ENCODE data around the gene ADAM12. TPM values are rescaled to one million over a fixed set of nuclear protein-coding genes. Genes with fewer than 3 reads are reported as not detected.

Gene ADAM12
- total RNA-seq, 4 donors from 2014 or later: under 0.01 to 60.8 (median 0.64) TPM; not detected in 1

DNA sequence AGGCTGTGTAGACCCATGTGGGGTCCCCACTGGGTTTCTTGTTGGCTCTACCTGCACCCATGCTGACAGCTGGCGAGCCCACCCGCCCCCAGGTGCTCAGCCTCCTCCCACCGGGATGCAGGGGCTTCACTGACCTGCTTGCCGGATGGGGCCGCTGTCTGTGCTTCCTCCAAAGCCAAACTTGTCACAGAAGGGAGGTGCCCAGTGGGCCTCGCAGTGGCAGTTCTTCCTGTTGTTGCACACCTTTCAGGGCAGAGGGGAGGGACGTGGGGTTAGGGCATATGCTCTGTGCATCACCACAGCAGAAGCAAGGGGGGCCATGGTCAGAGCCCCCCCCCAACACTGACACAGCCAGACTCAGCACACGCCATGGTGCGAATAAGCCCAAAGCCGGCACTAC, 345.4 kb downstream of the ADAM12 start:
- TF ChIP-seq POLR2A (IDR thresholded peaks at IDR 0.05): no peak
- TF ChIP-seq, protein P1, sequence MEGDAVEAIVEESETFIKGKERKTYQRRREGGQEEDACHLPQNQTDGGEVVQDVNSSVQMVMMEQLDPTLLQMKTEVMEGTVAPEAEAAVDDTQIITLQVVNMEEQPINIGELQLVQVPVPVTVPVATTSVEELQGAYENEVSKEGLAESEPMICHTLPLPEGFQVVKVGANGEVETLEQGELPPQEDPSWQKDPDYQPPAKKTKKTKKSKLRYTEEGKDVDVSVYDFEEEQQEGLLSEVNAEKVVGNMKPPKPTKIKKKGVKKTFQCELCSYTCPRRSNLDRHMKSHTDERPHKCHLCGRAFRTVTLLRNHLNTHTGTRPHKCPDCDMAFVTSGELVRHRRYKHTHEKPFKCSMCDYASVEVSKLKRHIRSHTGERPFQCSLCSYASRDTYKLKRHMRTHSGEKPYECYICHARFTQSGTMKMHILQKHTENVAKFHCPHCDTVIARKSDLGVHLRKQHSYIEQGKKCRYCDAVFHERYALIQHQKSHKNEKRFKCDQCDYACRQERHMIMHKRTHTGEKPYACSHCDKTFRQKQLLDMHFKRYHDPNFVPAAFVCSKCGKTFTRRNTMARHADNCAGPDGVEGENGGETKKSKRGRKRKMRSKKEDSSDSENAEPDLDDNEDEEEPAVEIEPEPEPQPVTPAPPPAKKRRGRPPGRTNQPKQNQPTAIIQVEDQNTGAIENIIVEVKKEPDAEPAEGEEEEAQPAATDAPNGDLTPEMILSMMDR (IDR thresholded peaks at IDR 0.05): no peak
- DNase-seq: no peak
- no peaks in the 10 kb centered on the region for H3K36me3 ChIP-seq
- H3K27ac ChIP-seq: no peak overlapping the region
- no peaks in the 10 kb centered on the region for H3K27me3 ChIP-seq
- H3K4me1 ChIP-seq: no peaks in the 10 kb centered on the region
- no peaks in the 10 kb centered on the region for H3K9me3 ChIP-seq
- intact Hi-C loops (cut with DNase I; ENCODE audit: low total_unique reads): no loop called here
- no peak overlapping the region for H3K4me3 ChIP-seq

DNA sequence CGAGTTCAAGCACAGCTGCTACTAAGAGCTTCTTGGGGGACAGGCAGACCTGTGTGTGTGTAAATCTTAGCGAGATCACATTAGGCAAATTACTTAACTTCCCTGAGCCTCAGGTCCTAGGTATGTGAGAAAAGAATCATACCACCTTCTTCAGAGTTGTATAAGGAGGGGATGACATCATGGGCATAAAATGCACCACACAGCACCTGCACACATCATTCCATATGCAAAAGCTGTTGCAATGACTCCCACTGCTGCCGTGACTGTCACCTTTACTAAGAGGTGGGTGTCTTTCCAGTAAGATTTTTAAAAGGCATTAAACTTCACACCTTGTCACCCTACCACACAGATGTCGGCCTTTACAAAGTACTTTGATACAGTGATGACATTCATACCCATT, 345.9 kb downstream of the ADAM12 start:
- no peak overlapping the region for H3K27ac ChIP-seq
- intact Hi-C loops (cut with DNase I; ENCODE audit: low total_unique reads): no loop called here

DNA sequence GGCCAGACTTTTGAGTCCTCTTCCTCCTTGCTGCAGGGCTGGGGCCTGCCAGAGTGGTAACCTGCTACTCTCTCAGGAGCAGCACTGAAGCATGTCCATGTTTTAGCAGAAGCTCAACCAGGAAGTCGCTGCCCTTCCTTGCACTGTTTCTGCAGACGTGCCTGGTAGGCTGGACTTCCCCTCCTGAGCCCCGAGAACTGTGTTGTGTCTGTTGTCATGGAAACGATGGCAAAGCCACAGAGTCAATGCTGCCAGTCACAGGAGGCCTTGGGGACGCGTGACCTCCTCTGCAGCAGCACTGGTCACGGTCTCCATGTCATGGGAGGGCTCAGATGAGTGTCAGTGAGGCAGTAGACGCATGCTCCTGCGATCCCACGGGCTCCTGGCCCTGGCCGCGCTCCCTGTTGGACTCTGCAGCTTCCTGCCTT, 346.5 kb downstream of the ADAM12 start:
- no peak overlapping the region for H3K27ac ChIP-seq

More for the DNA sequence above, 345.9 kb downstream of the ADAM12 start:
- no peak for DNase-seq
- Histone ChIP-seq H3K4me3 (no peak overlapping the region), H3K27me3 (no peaks in the 10 kb centered on the region), H3K9me3 (no peaks in the 10 kb centered on the region), H3K36me3 (no peaks in the 10 kb centered on the region), H3K4me1 (no peaks in the 10 kb centered on the region)
- TF ChIP-seq, protein P1 (IDR thresholded peaks at IDR 0.05): no peak
- no peak for TF ChIP-seq POLR2A (IDR thresholded peaks at IDR 0.05)

DNA sequence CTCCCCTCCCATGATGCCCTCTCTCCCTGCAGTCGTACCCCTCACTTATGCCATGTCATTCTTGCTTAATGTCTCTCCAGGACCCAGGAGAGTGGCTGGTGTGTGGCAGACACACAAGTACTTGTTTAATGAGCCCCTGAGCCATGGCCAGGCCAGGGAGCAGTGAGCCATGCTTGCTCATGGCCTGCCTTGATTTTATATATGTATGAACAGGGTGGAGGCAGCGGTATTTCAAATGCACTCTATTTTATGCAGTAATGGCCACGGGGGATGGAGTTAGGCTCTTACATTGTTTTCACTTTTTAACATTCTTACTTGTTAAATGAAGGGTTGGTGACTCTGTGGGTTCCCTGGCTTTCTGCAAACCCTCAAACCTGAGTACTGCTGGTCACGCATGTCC, 347.2 kb downstream of the ADAM12 start:
- TF ChIP-seq POLR2A (IDR thresholded peaks at IDR 0.05): no peak
- TF ChIP-seq, protein P1 (IDR thresholded peaks at IDR 0.05): no peak
- H3K36me3 ChIP-seq: no peaks in the 10 kb centered on the region
- H3K27ac ChIP-seq: no peak overlapping the region
- DNase-seq: no peak
- no peaks in the 10 kb centered on the region for H3K27me3 ChIP-seq
- H3K4me1 ChIP-seq: no peaks in the 10 kb centered on the region
- intact Hi-C loops (cut with DNase I; ENCODE audit: low total_unique reads): no loop called here
- no peaks in the 10 kb centered on the region for H3K9me3 ChIP-seq
- H3K4me3 ChIP-seq: no peak overlapping the region

More for the DNA sequence above, 346.5 kb downstream of the ADAM12 start:
- Histone ChIP-seq H3K27me3 (no peaks in the 10 kb centered on the region), H3K4me1 (no peaks in the 10 kb centered on the region), H3K9me3 (no peaks in the 10 kb centered on the region), H3K36me3 (no peaks in the 10 kb centered on the region), H3K4me3 (no peak overlapping the region)
- DNase-seq: peak; percentile 40 to 61
- no peak for TF ChIP-seq POLR2A (IDR thresholded peaks at IDR 0.05)
- TF ChIP-seq, protein P1 (IDR thresholded peaks at IDR 0.05): no peak
- intact Hi-C loops (cut with DNase I; ENCODE audit: low total_unique reads): no loop called here

DNA sequence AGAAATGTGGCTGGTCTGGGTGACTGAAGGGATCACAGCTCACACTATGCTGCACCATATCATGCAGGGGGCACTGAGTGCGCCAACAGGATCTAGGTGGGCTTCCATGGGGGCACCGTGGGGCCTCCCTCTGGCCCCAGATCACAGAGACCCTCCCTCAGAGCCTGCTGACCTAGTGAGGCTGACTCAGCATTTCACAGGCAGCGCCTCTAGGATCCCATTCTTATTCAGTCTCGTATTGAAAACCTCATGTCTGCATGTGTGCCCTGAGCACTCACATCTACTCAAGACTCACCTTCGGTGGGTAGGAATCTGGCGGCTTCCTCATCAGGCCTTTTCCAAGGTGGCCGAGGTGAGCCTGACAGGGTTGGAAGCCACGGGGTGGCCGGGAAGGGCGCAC, 350.3 kb downstream of the ADAM12 start:
- H3K4me1 ChIP-seq: no peaks in the 10 kb centered on the region
- H3K27me3 ChIP-seq: no peaks in the 10 kb centered on the region
- H3K4me3 ChIP-seq: no peak overlapping the region
- TF ChIP-seq, protein P1 (IDR thresholded peaks at IDR 0.05): no peak
- no peak for TF ChIP-seq POLR2A (IDR thresholded peaks at IDR 0.05)
- H3K36me3 ChIP-seq: no peaks in the 10 kb centered on the region
- intact Hi-C loops (cut with DNase I; ENCODE audit: low total_unique reads): no loop called here
- no peaks in the 10 kb centered on the region for H3K9me3 ChIP-seq
- no peak overlapping the region for H3K27ac ChIP-seq
- DNase-seq: no peak

Data from uterus (tissue), 4 donors.